Sigmoid colon (tissue), 4 donors: Measurements from ENCODE around the gene TFG.

Experiments
- EP300 ChIP-seq, 4 donors: sonication (generic); formaldehyde crosslinking; IDR thresholded peaks; one replicate each; pipeline ENCODE4 v1.6.1; 2017; ENCODE audit warnings: antibody characterized with exemption in 4 of 4
- POLR2A ChIP-seq, 2 donors: fragments of 450-650 bp; IDR thresholded peaks; one replicate each; pipeline ENCODE4 v1.6.1; 2016; ENCODE audit warnings: antibody characterized with exemption in 2 of 2, mild to moderate bottlenecking in 2 of 2, moderate library complexity in 2 of 2
- POLR2AphosphoS5 ChIP-seq, 4 donors: sonication (generic); formaldehyde crosslinking; IDR thresholded peaks; one replicate each; pipeline ENCODE4 v1.6.1; 2017; ENCODE audit warnings: antibody characterized with exemption in 4 of 4
- TF ChIP-seq, protein P1 (sequence below), 4 experiments: fragments of 450-650 bp in 3 of 4; fragments of 200-600 bp in 1 of 4; IDR thresholded peaks; one replicate each; pipeline ENCODE4 v1.5.1; 2016 to 2019; ENCODE audit warnings: antibody characterized with exemption in 4 of 4, mild to moderate bottlenecking in 3 of 4, moderate library complexity in 2 of 4

DNA sequence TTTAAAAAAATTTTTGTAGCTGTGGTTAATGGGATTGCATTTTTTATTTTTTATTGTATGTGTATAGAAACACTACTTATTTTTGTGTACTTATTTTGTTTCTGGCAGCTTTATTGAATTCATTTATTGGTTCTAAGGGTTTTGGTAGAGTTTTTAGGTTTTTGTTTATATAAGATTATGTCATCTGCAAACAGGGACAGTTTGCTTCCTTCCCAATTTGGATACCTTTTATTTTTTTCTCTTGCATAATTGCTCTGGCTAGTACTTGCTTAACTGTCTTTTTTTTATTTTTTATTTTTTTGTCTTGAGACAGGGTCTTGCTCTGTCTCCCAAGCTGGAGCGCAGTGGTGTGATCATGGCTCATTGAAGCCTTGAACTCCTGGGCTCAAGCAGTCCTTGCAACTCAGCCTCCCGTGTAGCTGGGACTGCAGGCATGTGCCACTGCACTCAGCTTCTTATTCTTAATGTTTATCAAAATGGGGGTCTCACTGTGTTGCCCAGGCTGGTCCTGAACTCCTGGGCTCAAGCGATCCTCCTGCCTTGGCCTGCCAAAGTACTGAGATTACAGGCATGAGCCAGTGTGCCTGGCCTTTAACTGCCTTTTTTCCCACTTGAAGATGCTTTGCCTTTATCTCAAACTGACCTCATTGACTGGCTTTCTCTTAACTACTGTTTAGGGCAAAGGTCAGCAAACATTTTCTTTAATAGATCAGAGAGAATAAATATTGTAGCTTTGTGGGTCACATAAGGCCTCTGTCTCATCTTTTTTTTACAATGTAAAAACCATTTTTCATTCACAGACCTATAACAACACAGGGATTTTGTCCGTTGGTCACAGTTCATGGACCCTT is 8.6 kb downstream of the TFG start:
- TF ChIP-seq POLR2A (IDR thresholded peaks at IDR 0.05) (no peak), EP300 (IDR thresholded peaks at IDR 0.05) (no peak), POLR2AphosphoS5 (IDR thresholded peaks at IDR 0.05) (no peak)
- TF ChIP-seq, protein P1, sequence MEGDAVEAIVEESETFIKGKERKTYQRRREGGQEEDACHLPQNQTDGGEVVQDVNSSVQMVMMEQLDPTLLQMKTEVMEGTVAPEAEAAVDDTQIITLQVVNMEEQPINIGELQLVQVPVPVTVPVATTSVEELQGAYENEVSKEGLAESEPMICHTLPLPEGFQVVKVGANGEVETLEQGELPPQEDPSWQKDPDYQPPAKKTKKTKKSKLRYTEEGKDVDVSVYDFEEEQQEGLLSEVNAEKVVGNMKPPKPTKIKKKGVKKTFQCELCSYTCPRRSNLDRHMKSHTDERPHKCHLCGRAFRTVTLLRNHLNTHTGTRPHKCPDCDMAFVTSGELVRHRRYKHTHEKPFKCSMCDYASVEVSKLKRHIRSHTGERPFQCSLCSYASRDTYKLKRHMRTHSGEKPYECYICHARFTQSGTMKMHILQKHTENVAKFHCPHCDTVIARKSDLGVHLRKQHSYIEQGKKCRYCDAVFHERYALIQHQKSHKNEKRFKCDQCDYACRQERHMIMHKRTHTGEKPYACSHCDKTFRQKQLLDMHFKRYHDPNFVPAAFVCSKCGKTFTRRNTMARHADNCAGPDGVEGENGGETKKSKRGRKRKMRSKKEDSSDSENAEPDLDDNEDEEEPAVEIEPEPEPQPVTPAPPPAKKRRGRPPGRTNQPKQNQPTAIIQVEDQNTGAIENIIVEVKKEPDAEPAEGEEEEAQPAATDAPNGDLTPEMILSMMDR (IDR thresholded peaks at IDR 0.05): no peak
